HEK293T (cell line): ENCODE results near the gene PPP6R3.

Experiments used
- FOXA1 ChIP-seq: fragments of 450-650 bp; IDR thresholded peaks from 2 replicates; pipeline ENCODE4 v1.6.1; 2016; ENCODE audit warnings: mild to moderate bottlenecking
- L3MBTL2 ChIP-seq: fragments of 450-650 bp; conservative IDR thresholded peaks from 2 replicates; pipeline ENCODE4 v1.6.1; 2016; ENCODE audit warnings: mild to moderate bottlenecking
- SP1 ChIP-seq: fragments of 450-650 bp; IDR thresholded peaks from 2 replicates; pipeline ENCODE4 v1.6.1; 2017

- TF ChIP-seq SP1, result no peak
- TF ChIP-seq FOXA1, result no peak
- TF ChIP-seq L3MBTL2, result no peak
These were observed 45.0 kb downstream of the PPP6R3 start for GRCh38 chr11:68505596-68505995.
